Kidney (tissue), 14 donors: ENCODE measurements around the gene IRF2BP2. TPM values are rescaled to one million over a fixed set of nuclear protein-coding genes. Genes with fewer than 3 reads are reported as not detected.
A peak's percentile ranks its signal among the peaks of the same experiment; 100 is the strongest.

Source experiments
- DNase-seq, 5 donors: peaks; one replicate each; pipeline ENCODE4 v3.0.0-alpha.2; 2013 to 2020
- FAIRE-seq: peaks from 2 replicates; lab custom pipeline; 2012; peaks lifted over from hg19 to GRCh38; lab: Jason Lieb, UNC
- H3K27ac ChIP-seq, 2 donors: one replicate each; pipeline ENCODE4 v1.7.0; 2013; ENCODE audit warnings: low read depth in 2 of 2, low read length in 2 of 2, inconsistent platforms in 1 of 2
- H3K27me3 ChIP-seq: one replicate; pipeline ENCODE4 v1.7.1; 2013; ENCODE audit warnings: low read length, inconsistent platforms; ENCODE audit not compliant: control insufficient read depth, insufficient read depth
- H3K36me3 ChIP-seq, 3 donors: one replicate each; pipeline versions ENCODE4 v1.7.0 to v1.7.1; 2013; ENCODE audit warnings: low read length in 3 of 3, control low read depth in 1 of 3, inconsistent platforms in 1 of 3; ENCODE audit not compliant: insufficient read depth in 3 of 3, control insufficient read depth in 2 of 3
- H3K4me1 ChIP-seq, 3 donors: one replicate each; pipeline versions ENCODE4 v1.7.0 to v1.7.1; 2013; ENCODE audit warnings: low read length in 3 of 3, inconsistent platforms in 1 of 3, low read depth in 1 of 3; ENCODE audit not compliant: control insufficient read depth in 2 of 3, insufficient read depth in 2 of 3
- H3K4me3 ChIP-seq, 3 donors: one replicate each; pipeline versions ENCODE4 v1.7.0 to v1.8.1; 2013; ENCODE audit warnings: low read length in 3 of 3, control low read depth in 1 of 3, inconsistent platforms in 1 of 3
- H3K9ac ChIP-seq, 3 donors: one replicate each; pipeline versions ENCODE4 v1.7.0 to v1.7.1; 2013; ENCODE audit warnings: low read length in 3 of 3, control low read depth in 1 of 3, inconsistent platforms in 1 of 3
- H3K9me3 ChIP-seq, 3 donors: one replicate each; pipeline versions ENCODE4 v1.7.0 to v1.7.1; 2013; ENCODE audit warnings: low read length in 3 of 3, control low read depth in 1 of 3, inconsistent platforms in 1 of 3; ENCODE audit not compliant: control insufficient read depth in 2 of 3, insufficient read depth in 1 of 3
- CTCF ChIP-seq: IDR thresholded peaks from 3 replicates; pipeline ENCODE4 v1.5.1; 2012; ENCODE audit warnings: mild to moderate bottlenecking, moderate library complexity, borderline replicate concordance; ENCODE audit not compliant: insufficient read depth; ENCODE audit errors: extremely low read depth
- intact Hi-C: fragments of 100-400 bp; cut with DNase I; formaldehyde crosslinking; loops from one replicate; pipeline ENCODE4 v1.11.1; 2022
- polyA plus RNA-seq: library from polyadenylated mRNA; stranded (reverse); fragments of 350-450 nt; fragmentation: Illumina TruSeq; extraction: RNeasy Lipid Tissue Mini Kit (QIAGEN cat#74804); gene quantifications from one replicate; pipeline ENCODE4 v1.2.3, GENCODE V29; 2014; ENCODE audit warnings: low read depth, low replicate concordance; ENCODE audit not compliant: insufficient read depth
- total RNA-seq: library from RNA; stranded (reverse); fragmentation: NEBNext Ultra II Directional; extraction: Animal tissue kit (Norgen Biotek cat#: 25700); gene quantifications from one replicate; pipeline ENCODE4 v1.2.1, GENCODE V29; 2021
- donor health status: control.
- donor health status: control.
- donor health status: control.
- donor health status: control.
- donor health status: control.
- donor health status: DM: yes; HTN: yes; CAD: no.
- donor health status: Normal renal cell carcinoma (clear cell type).

The IRF2BP2 gene
- total and polyA plus RNA-seq, 2 donors from 2014 or later, result 53.8 to 130 TPM

DNA sequence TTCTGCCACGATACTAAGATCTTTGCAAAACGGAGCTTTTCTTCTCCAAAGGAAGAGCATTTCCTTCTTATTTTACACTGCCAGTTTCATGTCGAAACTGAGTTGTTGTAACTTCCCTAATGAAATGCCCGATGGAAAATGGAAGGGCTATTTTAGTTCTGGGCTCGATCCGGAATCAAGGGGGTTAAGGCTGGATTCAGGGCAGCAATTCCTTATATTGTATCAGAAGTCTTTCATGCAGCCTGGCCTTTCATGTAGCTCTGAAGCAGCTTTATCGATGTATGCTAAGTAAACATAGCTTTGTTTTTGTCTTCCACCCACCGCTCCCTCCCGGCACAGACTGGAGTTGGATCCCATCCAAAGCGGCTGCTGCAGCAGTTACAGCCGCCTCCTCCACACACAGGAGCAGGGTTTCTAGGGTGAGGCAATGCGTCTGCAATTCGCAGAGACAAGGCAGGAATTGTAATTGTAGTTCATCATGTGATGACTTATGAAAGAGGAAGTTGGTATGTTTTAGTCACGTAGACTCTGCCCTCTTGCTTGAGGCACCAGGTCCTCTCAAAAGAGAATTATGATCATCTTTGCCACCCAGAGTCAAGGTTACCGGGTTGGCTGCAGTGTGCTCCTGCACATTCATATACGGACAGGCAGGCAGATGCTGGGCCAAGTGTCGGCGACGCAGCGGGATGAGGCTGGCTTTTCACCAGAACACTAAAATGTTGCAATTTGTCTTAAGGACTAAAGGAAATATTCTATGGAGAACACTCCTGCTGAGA, 2.6 kb upstream of the IRF2BP2 start:
- peaks cover 30 to 43% (median 35%) of the 10 kb centered on the region in 3 donors for H3K4me1 ChIP-seq
- H3K4me3 ChIP-seq, result peak overlapping the region; percentile 39 to 56 (median 53)
- H3K27ac ChIP-seq, result peak overlapping the region; percentile 100
- H3K9ac ChIP-seq, result peak overlapping the region; percentile 37 to 91 (median 74)
- FAIRE-seq (no peak), DNase-seq (peak; percentile 90 to 96 (median 95))
- TF ChIP-seq CTCF, result no peak
- no peaks in the 10 kb centered on the region for H3K9me3 ChIP-seq
- intact Hi-C loops, result loop anchor here (10.0 kb wide), 3 partner anchors 112 to 372 kb away; no protein-coding TSS in a partner anchor
- peaks cover 2 to 8% (median 6%) of the 10 kb centered on the region in 3 donors for H3K36me3 ChIP-seq
- H3K27me3 ChIP-seq, result no peaks in the 10 kb centered on the region

GRCh38 chr1:234611847-234612351, 1.9 kb upstream of the IRF2BP2 start:
- FAIRE-seq (no peak), DNase-seq (peak; percentile 60 to 87 (median 77))
- peak overlapping the region; percentile 38 to 56 (median 53) for H3K4me3 ChIP-seq
- no peak for TF ChIP-seq CTCF
- intact Hi-C loops, result loop anchor here (10.0 kb wide), 3 partner anchors 113 to 373 kb away; no protein-coding TSS in a partner anchor
- peaks cover 26 to 37% (median 35%) of the 10 kb centered on the region in 3 donors for H3K4me1 ChIP-seq
- H3K36me3 ChIP-seq, result peaks cover 2 to 14% (median 8%) of the 10 kb centered on the region in 3 donors
- peak overlapping the region; percentile 100 for H3K27ac ChIP-seq
- H3K9me3 ChIP-seq, result no peaks in the 10 kb centered on the region
- H3K27me3 ChIP-seq, result no peaks in the 10 kb centered on the region
- H3K9ac ChIP-seq, result peak overlapping the region; percentile 37 to 91 (median 74)

DNA sequence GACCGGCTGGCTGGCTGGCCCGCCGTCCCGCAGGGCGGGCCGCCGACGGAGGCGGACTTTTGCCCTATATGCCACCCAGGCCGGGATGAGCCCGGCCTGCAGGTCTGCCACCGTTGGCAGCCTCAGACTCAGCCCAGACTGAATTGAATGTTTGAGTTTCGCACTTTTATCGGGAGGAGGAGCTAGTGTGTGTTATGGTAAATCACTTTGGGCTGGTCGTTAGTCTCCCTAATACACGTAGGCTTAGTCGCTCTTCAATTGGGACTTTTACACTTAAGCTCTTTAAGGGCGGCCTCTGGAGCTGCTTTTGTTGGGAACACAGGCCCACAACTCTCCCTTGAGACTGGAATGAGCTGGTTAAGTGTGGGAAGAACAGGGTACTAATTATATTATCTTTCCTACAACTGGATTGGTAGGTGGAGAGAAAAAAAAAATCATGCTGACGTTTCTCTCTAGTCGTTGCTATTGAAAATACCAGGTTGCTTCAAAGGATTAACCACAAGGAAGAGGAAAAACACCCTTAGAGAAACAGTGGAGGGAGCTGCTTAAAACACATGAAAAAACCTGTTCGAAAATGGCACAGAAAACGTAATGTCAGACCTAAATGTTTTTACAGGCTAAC, 1.4 kb upstream of the IRF2BP2 start:
- H3K9me3 ChIP-seq, result no peaks in the 10 kb centered on the region
- intact Hi-C loops, result loop anchor here (10.0 kb wide), 3 partner anchors 113 to 373 kb away; no protein-coding TSS in a partner anchor
- peaks cover 5 to 20% (median 13%) of the 10 kb centered on the region in 3 donors for H3K36me3 ChIP-seq
- peak overlapping the region; percentile 49 to 56 (median 53) for H3K4me3 ChIP-seq
- H3K9ac ChIP-seq, result peak overlapping the region; percentile 32 to 91 (median 74)
- peak in 2 of 5 donors; percentile 91 to 93 for DNase-seq
- H3K4me1 ChIP-seq, result peaks cover 23 to 31% (median 29%) of the 10 kb centered on the region in 3 donors
- no peak for TF ChIP-seq CTCF
- no peaks in the 10 kb centered on the region for H3K27me3 ChIP-seq
- peak overlapping the region; percentile 100 for H3K27ac ChIP-seq
- FAIRE-seq, result no peak
